ENCODE measurements around the gene PRPF6.

The PRPF6 gene

DNA sequence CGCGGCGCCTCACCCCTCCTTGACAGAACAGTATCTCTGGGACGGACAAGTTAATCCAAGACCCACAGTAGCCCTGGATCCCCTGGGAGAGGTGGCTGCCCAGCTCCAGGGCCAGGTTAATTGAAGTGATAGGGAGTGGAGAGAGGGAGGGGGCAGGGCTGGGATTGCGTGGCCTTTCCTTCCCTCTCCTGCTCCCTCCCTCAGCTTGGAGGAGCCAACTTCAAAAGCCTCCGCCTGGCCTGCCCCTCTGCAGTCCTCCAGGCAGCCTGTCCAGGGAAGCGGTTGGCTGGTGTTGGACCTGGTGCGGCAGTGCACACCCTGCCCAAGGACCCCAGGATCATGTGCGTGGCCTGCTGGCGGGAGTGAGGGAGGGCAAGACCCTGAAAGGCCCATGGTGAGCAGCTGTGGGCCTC, 55.0 kb downstream of the PRPF6 start, which contains the start of gene C20orf204:
Gene C20orf204, plus strand, starts transcription at position 250 of the 413 bp plus-strand sequence. Its CDS starts 142 bp downstream, at position 392.
- no peak for DNase-seq
- Histone ChIP-seq H3K23ac (ENCODE audit: low read length in 2 of 2) (no peak within 1 kb of the TSS), H4K8ac (ENCODE audit: low read length) (no peak within 1 kb of the TSS), H3K18ac (ENCODE audit: low read depth in 1 of 2, low read length in 2 of 2) (no peak within 1 kb of the TSS), H3K4me3 (ENCODE audit: insufficient read depth in 1 of 2, low read depth in 1 of 2, low read length in 2 of 2) (no peak within 1 kb of the TSS), H3K4ac (ENCODE audit: low read depth in 1 of 2, low read length in 2 of 2) (no peak within 1 kb of the TSS), H2AK5ac (ENCODE audit: low read length, severe bottlenecking) (no peak within 1 kb of the TSS), H3K14ac (ENCODE audit: low read length in 2 of 2) (no peak within 1 kb of the TSS), H2BK5ac (ENCODE audit: low read depth, low read length, poor library complexity, severe bottlenecking) (no peak within 1 kb of the TSS), H2BK12ac (ENCODE audit: low read length in 2 of 2) (no peak within 1 kb of the TSS), H3K36me3 (ENCODE audit: control insufficient read depth in 1 of 2, insufficient read depth in 2 of 2, low read depth in 1 of 2, low read length in 2 of 2) (peaks cover 38 to 48% of the 10 kb centered on the region in 2 experiments), H3K79me1 (replicated peaks; ENCODE audit: low read length, poor library complexity, severe bottlenecking) (peaks cover 1% of the 10 kb centered on the region), H4K91ac (ENCODE audit: low read length) (no peak within 1 kb of the TSS), H3K4me1 (ENCODE audit: control insufficient read depth, insufficient read depth, low read depth, low read length) (peaks cover 38% of the 10 kb centered on the region), H3K27ac (ENCODE audit: low read length, poor library complexity, severe bottlenecking) (no peak within 1 kb of the TSS), H2BK120ac (ENCODE audit: low read depth, low read length) (no peak within 1 kb of the TSS), H3K27me3 (ENCODE audit: control insufficient read depth in 1 of 2, insufficient read depth in 1 of 2, low read length in 2 of 2) (peaks cover 21 to 42% of the 10 kb centered on the region in 2 experiments), H3K9me3 (ENCODE audit: control insufficient read depth, low read length) (no peaks in the 10 kb centered on the region), H3K4me2 (ENCODE audit: low read length, poor library complexity, severe bottlenecking) (no peak within 1 kb of the TSS), H3K9ac (ENCODE audit: low read length) (no peak within 1 kb of the TSS), H2AFZ (ENCODE audit: low read depth, low read length) (no peak within 1 kb of the TSS), H2BK15ac (ENCODE audit: low read depth, poor library complexity, severe bottlenecking) (no peak within 1 kb of the TSS)
- WGBS: 73% methylated on average over 9 of the region's 10 CpGs

- Histone ChIP-seq H3K27ac (ENCODE audit: low read length, poor library complexity, severe bottlenecking) (no peak overlapping the region), H2BK12ac (ENCODE audit: low read length in 2 of 2) (no peak overlapping the region), H2BK15ac (ENCODE audit: low read depth, poor library complexity, severe bottlenecking) (no peak overlapping the region), H4K91ac (ENCODE audit: low read length) (no peak overlapping the region), H3K36me3 (ENCODE audit: control insufficient read depth in 1 of 2, insufficient read depth in 2 of 2, low read depth in 1 of 2, low read length in 2 of 2) (peaks cover 34 to 46% of the 10 kb centered on the region in 2 experiments), H2AFZ (ENCODE audit: low read depth, low read length) (no peak overlapping the region), H3K9ac (ENCODE audit: low read length) (no peak overlapping the region), H3K23ac (ENCODE audit: low read length in 2 of 2) (no peak overlapping the region), H3K79me1 (replicated peaks; ENCODE audit: low read length, poor library complexity, severe bottlenecking) (no peaks in the 10 kb centered on the region), H2BK5ac (ENCODE audit: low read depth, low read length, poor library complexity, severe bottlenecking) (no peak overlapping the region), H3K4ac (ENCODE audit: low read depth in 1 of 2, low read length in 2 of 2) (no peak overlapping the region), H3K4me1 (ENCODE audit: control insufficient read depth, insufficient read depth, low read depth, low read length) (peaks cover 38% of the 10 kb centered on the region), H4K8ac (ENCODE audit: low read length) (no peak overlapping the region), H3K9me3 (ENCODE audit: control insufficient read depth, low read length) (no peaks in the 10 kb centered on the region), H3K27me3 (ENCODE audit: control insufficient read depth in 1 of 2, insufficient read depth in 1 of 2, low read length in 2 of 2) (peaks cover 27 to 48% of the 10 kb centered on the region in 2 experiments), H3K4me3 (ENCODE audit: insufficient read depth in 1 of 2, low read depth in 1 of 2, low read length in 2 of 2) (no peak overlapping the region), H3K18ac (ENCODE audit: low read depth in 1 of 2, low read length in 2 of 2) (no peak overlapping the region), H3K14ac (ENCODE audit: low read length in 2 of 2) (no peak overlapping the region), H2BK120ac (ENCODE audit: low read depth, low read length) (no peak overlapping the region), H2AK5ac (ENCODE audit: low read length, severe bottlenecking) (no peak overlapping the region), H3K4me2 (ENCODE audit: low read length, poor library complexity, severe bottlenecking) (no peak overlapping the region)
- no peak for DNase-seq
- 81% methylated on average over 17 of the region's 17 CpGs for WGBS
These were observed 55.6 kb downstream of the PRPF6 start for GRCh38 chr20:64036346-64037198.

- Histone ChIP-seq H2BK12ac (ENCODE audit: low read length in 2 of 2) (no peak overlapping the region), H2AFZ (ENCODE audit: low read depth, low read length) (no peak overlapping the region), H2BK5ac (ENCODE audit: low read depth, low read length, poor library complexity, severe bottlenecking) (no peak overlapping the region), H3K23ac (ENCODE audit: low read length in 2 of 2) (no peak overlapping the region), H3K4ac (ENCODE audit: low read depth in 1 of 2, low read length in 2 of 2) (no peak overlapping the region), H2AK5ac (ENCODE audit: low read length, severe bottlenecking) (no peak overlapping the region), H3K36me3 (ENCODE audit: control insufficient read depth in 1 of 2, insufficient read depth in 2 of 2, low read depth in 1 of 2, low read length in 2 of 2) (peaks cover 29 to 40% of the 10 kb centered on the region in 2 experiments), H3K27me3 (ENCODE audit: control insufficient read depth in 1 of 2, insufficient read depth in 1 of 2, low read length in 2 of 2) (peaks cover 33 to 54% of the 10 kb centered on the region in 2 experiments), H2BK15ac (ENCODE audit: low read depth, poor library complexity, severe bottlenecking) (no peak overlapping the region), H3K14ac (ENCODE audit: low read length in 2 of 2) (no peak overlapping the region), H2BK120ac (ENCODE audit: low read depth, low read length) (no peak overlapping the region), H3K4me3 (ENCODE audit: insufficient read depth in 1 of 2, low read depth in 1 of 2, low read length in 2 of 2) (no peak overlapping the region), H3K79me1 (replicated peaks; ENCODE audit: low read length, poor library complexity, severe bottlenecking) (no peaks in the 10 kb centered on the region), H3K27ac (ENCODE audit: low read length, poor library complexity, severe bottlenecking) (no peak overlapping the region), H3K9ac (ENCODE audit: low read length) (no peak overlapping the region), H3K4me2 (ENCODE audit: low read length, poor library complexity, severe bottlenecking) (no peak overlapping the region), H4K8ac (ENCODE audit: low read length) (no peak overlapping the region), H3K9me3 (ENCODE audit: control insufficient read depth, low read length) (no peaks in the 10 kb centered on the region), H3K18ac (ENCODE audit: low read depth in 1 of 2, low read length in 2 of 2) (no peak overlapping the region), H3K4me1 (ENCODE audit: control insufficient read depth, insufficient read depth, low read depth, low read length) (peaks cover 42% of the 10 kb centered on the region), H4K91ac (ENCODE audit: low read length) (no peak overlapping the region)
- no peak for DNase-seq
- WGBS: 100% methylated on average over 1 of the region's 3 CpGs
These were observed 56.2 kb downstream of the PRPF6 start for GRCh38 chr20:64037199-64037497.

- H3K18ac ChIP-seq (ENCODE audit: low read depth in 1 of 2, low read length in 2 of 2): no peak overlapping the region
- no peak overlapping the region for H3K4me3 ChIP-seq (ENCODE audit: insufficient read depth in 1 of 2, low read depth in 1 of 2, low read length in 2 of 2)
- H3K79me1 ChIP-seq (replicated peaks; ENCODE audit: low read length, poor library complexity, severe bottlenecking): no peaks in the 10 kb centered on the region
- no peaks in the 10 kb centered on the region for H3K9me3 ChIP-seq (ENCODE audit: control insufficient read depth, low read length)
- no peak for DNase-seq
- H4K91ac ChIP-seq (ENCODE audit: low read length): no peak overlapping the region
- peaks cover 35 to 58% of the 10 kb centered on the region in 2 experiments for H3K27me3 ChIP-seq (ENCODE audit: control insufficient read depth in 1 of 2, insufficient read depth in 1 of 2, low read length in 2 of 2)
- no peak overlapping the region for H2BK5ac ChIP-seq (ENCODE audit: low read depth, low read length, poor library complexity, severe bottlenecking)
- H2BK15ac ChIP-seq (ENCODE audit: low read depth, poor library complexity, severe bottlenecking): no peak overlapping the region
- H3K23ac ChIP-seq (ENCODE audit: low read length in 2 of 2): peak overlapping the region in 1 of 2 experiments; percentile 11
- peaks cover 45% of the 10 kb centered on the region for H3K4me1 ChIP-seq (ENCODE audit: control insufficient read depth, insufficient read depth, low read depth, low read length)
- H3K14ac ChIP-seq (ENCODE audit: low read length in 2 of 2): no peak overlapping the region
- H2BK120ac ChIP-seq (ENCODE audit: low read depth, low read length): no peak overlapping the region
- H3K9ac ChIP-seq (ENCODE audit: low read length): no peak overlapping the region
- H2AFZ ChIP-seq (ENCODE audit: low read depth, low read length): no peak overlapping the region
- H2AK5ac ChIP-seq (ENCODE audit: low read length, severe bottlenecking): no peak overlapping the region
- no peak overlapping the region for H3K4ac ChIP-seq (ENCODE audit: low read depth in 1 of 2, low read length in 2 of 2)
- no peak overlapping the region for H2BK12ac ChIP-seq (ENCODE audit: low read length in 2 of 2)
- peaks cover 24 to 35% of the 10 kb centered on the region in 2 experiments for H3K36me3 ChIP-seq (ENCODE audit: control insufficient read depth in 1 of 2, insufficient read depth in 2 of 2, low read depth in 1 of 2, low read length in 2 of 2)
- H4K8ac ChIP-seq (ENCODE audit: low read length): no peak overlapping the region
- no peak overlapping the region for H3K27ac ChIP-seq (ENCODE audit: low read length, poor library complexity, severe bottlenecking)
- peak overlapping the region; percentile 5 for H3K4me2 ChIP-seq (ENCODE audit: low read length, poor library complexity, severe bottlenecking)
- 30% methylated on average over 23 of the region's 36 CpGs for whole genome bisulfite sequencing
These were observed 56.7 kb downstream of the PRPF6 start for GRCh38 chr20:64037498-64038213.

All from mesenchymal stem cell (in vitro differentiated cells and primary cell).